Gastroesophageal sphincter (tissue), 4 donors: ENCODE data around the gene ZNF3. TPM values are rescaled to one million over a fixed set of nuclear protein-coding genes. Genes with fewer than 3 reads are reported as not detected.

ENCODE experiments used
- ATAC-seq: fragments of 150-250 bp; one replicate; pipeline ENCODE4 v1.9.1; 2016; ENCODE audit warnings: mild to moderate bottlenecking, moderate library complexity
- H3K27ac ChIP-seq, 4 donors: fragments of 200-600 bp; sonication (generic) in 3 of 4; 1 replicate in 3 of 4; 2 replicates in 1 of 4; pipeline ENCODE4 v1.5.1; 2016 to 2019
- H3K27me3 ChIP-seq: fragments of 200-600 bp; sonication (generic); one replicate; pipeline ENCODE4 v1.5.1; 2019
- H3K36me3 ChIP-seq, 2 donors: fragments of 200-600 bp; sonication (generic); one replicate each; pipeline ENCODE4 v1.5.1; 2019; ENCODE audit warnings: control low read depth in 1 of 2
- H3K4me1 ChIP-seq, 3 donors: fragments of 200-600 bp; sonication (generic); 1 replicate in 2 of 3; 2 replicates in 1 of 3; pipeline ENCODE4 v1.5.1; 2016 to 2019; ENCODE audit warnings: control low read depth in 2 of 3
- H3K4me3 ChIP-seq, 2 donors: fragments of 200-600 bp; sonication (generic); one replicate each; pipeline ENCODE4 v1.5.1; 2019; ENCODE audit warnings: mild to moderate bottlenecking in 1 of 2, moderate library complexity in 1 of 2
- H3K9me3 ChIP-seq, 3 donors: fragments of 200-600 bp; sonication (generic); one replicate each; pipeline ENCODE4 v1.5.1; 2017 to 2019; ENCODE audit warnings: control low read depth in 2 of 3
- CTCF ChIP-seq, 4 experiments: fragments of 200-600 bp in 2 of 4; fragments of 450-650 bp in 2 of 4; sonication (generic) in 1 of 4; IDR thresholded peaks; one replicate each; pipeline ENCODE4 v1.5.1; 2017 to 2019; ENCODE audit warnings: antibody characterized with exemption in 4 of 4, mild to moderate bottlenecking in 2 of 4, moderate library complexity in 2 of 4
- EP300 ChIP-seq: sonication (generic); formaldehyde crosslinking; IDR thresholded peaks from one replicate; pipeline ENCODE4 v1.6.1; 2017; ENCODE audit warnings: antibody characterized with exemption, mild to moderate bottlenecking
- POLR2A ChIP-seq, 2 donors: fragments of 450-650 bp; IDR thresholded peaks; one replicate each; pipeline ENCODE4 v1.6.1; 2017; ENCODE audit warnings: antibody characterized with exemption in 2 of 2, mild to moderate bottlenecking in 2 of 2, moderate library complexity in 1 of 2
- POLR2AphosphoS5 ChIP-seq: sonication (generic); formaldehyde crosslinking; IDR thresholded peaks from one replicate; pipeline ENCODE4 v1.6.1; 2017; ENCODE audit warnings: antibody characterized with exemption
- WGBS, 2 donors: methylation state at CpG; one replicate each; pipeline ENCODE4 v1.1.5; 2018; ENCODE audit warnings: low coverage in 1 of 2; 5-methylcytosine and 5-hydroxymethylcytosine counted together
- total RNA-seq, 4 donors: library from RNA; depleted of rRNA; stranded (reverse); fragments of >200 nt; gene quantifications; one replicate each; pipeline ENCODE4 v1.1.0, GENCODE V29; 2016

The ZNF3 gene
- total RNA-seq, 4 donors from 2014 or later = 18.9 to 30.2 (median 20.6) TPM

- Histone ChIP-seq H3K27ac (no peak overlapping the region), H3K36me3 (peaks cover 0 to 83% of the 10 kb centered on the region in 2 donors), H3K9me3 (no peaks in the 10 kb centered on the region), H3K4me1 (no peaks in the 10 kb centered on the region), H3K4me3 (no peak overlapping the region), H3K27me3 (no peaks in the 10 kb centered on the region)
- ATAC-seq = no peak
- TF ChIP-seq POLR2A (IDR thresholded peaks at IDR 0.05) = no peak
- no peak for TF ChIP-seq EP300
- no peak for TF ChIP-seq CTCF (IDR thresholded peaks at IDR 0.05)
- TF ChIP-seq POLR2AphosphoS5 = no peak
- WGBS, 2 donors = 69 to 79% methylated on average over 6 to 8 of the region's 8 CpGs
Measured at GRCh38 chr7:100034871-100035510, 46.5 kb downstream of the ZNF3 start.

DNA sequence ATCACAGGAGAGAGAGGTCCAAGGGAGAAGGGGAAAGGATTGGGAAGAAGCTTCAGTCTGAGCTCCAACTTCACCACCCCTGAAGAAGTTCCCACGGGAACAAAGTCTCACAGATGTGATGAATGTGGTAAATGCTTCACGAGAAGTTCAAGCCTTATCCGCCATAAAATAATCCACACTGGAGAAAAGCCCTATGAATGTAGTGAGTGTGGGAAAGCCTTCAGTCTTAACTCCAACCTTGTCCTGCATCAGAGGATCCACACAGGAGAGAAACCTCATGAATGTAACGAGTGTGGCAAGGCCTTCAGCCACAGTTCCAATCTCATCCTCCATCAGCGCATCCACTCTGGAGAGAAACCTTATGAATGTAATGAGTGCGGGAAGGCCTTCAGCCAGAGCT is 48.0 kb downstream of the ZNF3 start:
- ATAC-seq = no peak
- Histone ChIP-seq H3K9me3 (no peaks in the 10 kb centered on the region), H3K27ac (no peak overlapping the region), H3K4me1 (no peaks in the 10 kb centered on the region), H3K27me3 (no peaks in the 10 kb centered on the region), H3K36me3 (peaks cover 0 to 87% of the 10 kb centered on the region in 2 donors), H3K4me3 (no peak overlapping the region)
- TF ChIP-seq CTCF (IDR thresholded peaks at IDR 0.05) = no peak
- WGBS, 2 donors = 90 to 95% methylated on average over 2 to 5 of the region's 6 CpGs

DNA sequence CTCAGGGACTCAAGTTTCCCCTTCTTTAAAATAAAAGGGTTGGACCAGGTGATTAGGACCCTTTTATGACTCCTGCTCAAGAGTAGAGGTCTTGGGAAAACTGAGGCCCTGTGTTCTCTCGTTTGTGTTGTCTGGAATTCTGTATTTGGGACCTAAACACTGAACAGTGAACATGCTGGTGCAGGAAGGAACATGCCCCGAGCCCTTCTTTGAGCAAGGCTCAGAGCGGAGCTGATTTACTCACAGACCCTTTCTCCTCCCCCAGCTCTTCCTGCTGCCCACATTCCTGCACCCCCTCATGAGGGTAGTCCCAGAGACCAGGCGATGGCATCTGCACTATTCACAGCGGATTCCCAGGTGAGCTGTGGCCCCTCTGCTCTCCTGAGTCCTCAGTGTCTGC is 51.9 kb downstream of the ZNF3 start:
- Histone ChIP-seq H3K4me1 (no peaks in the 10 kb centered on the region), H3K27me3 (no peaks in the 10 kb centered on the region), H3K9me3 (no peaks in the 10 kb centered on the region), H3K36me3 (peaks cover 0 to 97% of the 10 kb centered on the region in 2 donors), H3K4me3 (no peak overlapping the region), H3K27ac (no peak overlapping the region)
- TF ChIP-seq POLR2A (IDR thresholded peaks at IDR 0.05) (no peak), POLR2AphosphoS5 (no peak)
- no peak for ATAC-seq
- WGBS, 2 donors = 90 to 93% methylated on average over 2 to 5 of the region's 5 CpGs

DNA sequence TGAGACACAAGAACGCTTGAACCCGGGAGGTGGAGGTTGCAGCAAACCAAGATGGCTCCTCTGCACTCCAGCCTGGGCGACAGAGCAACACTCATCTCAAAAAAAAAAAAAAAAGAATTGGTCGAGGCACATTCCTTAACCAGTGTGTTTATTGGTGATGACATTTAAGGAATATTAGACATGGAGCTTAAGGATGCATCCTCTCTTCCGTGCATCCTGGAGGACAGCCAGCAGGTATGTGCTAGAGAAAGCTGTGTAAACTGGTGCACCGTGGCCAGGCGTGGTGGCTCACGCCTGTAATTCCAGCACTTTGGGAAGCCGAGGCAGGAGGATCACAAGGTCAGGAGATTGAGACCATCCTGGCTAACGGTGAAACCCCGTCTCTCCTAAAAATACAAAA is 54.3 kb downstream of the ZNF3 start:
- Histone ChIP-seq H3K9me3 (no peaks in the 10 kb centered on the region), H3K4me3 (no peak overlapping the region), H3K36me3 (peaks cover 4 to 97% of the 10 kb centered on the region in 2 donors), H3K27me3 (no peaks in the 10 kb centered on the region), H3K27ac (no peak overlapping the region), H3K4me1 (peaks cover 0 to 13% (median 0%) of the 10 kb centered on the region in 3 donors)
- no peak for ATAC-seq
- WGBS, 2 donors = 88 to 89% methylated on average over 8 to 11 of the region's 11 CpGs
- TF ChIP-seq POLR2AphosphoS5 = no peak
- no peak for TF ChIP-seq CTCF (IDR thresholded peaks at IDR 0.05)
- no peak for TF ChIP-seq POLR2A (IDR thresholded peaks at IDR 0.05)
- TF ChIP-seq EP300 = no peak

GRCh38 chr7:100024020-100024619 is 57.4 kb downstream of the ZNF3 start:
- WGBS, 2 donors = 91 to 100% methylated on average over 4 to 8 of the region's 12 CpGs
- Histone ChIP-seq H3K9me3 (no peaks in the 10 kb centered on the region), H3K27me3 (no peaks in the 10 kb centered on the region)

More at GRCh38 chr7:100024020-100024619, 57.4 kb downstream of the ZNF3 start:
- Histone ChIP-seq H3K4me3 (no peak overlapping the region), H3K27ac (no peak overlapping the region), H3K4me1 (peaks cover 0 to 42% (median 0%) of the 10 kb centered on the region in 3 donors), H3K36me3 (peaks cover 4 to 70% of the 10 kb centered on the region in 2 donors)
- no peak for TF ChIP-seq EP300
- TF ChIP-seq CTCF (IDR thresholded peaks at IDR 0.05) = no peak
- TF ChIP-seq POLR2AphosphoS5 = no peak
- TF ChIP-seq POLR2A (IDR thresholded peaks at IDR 0.05) = no peak
- no peak for ATAC-seq
